Measurements from ENCODE around the gene CCSER1.

Gene CCSER1

DNA sequence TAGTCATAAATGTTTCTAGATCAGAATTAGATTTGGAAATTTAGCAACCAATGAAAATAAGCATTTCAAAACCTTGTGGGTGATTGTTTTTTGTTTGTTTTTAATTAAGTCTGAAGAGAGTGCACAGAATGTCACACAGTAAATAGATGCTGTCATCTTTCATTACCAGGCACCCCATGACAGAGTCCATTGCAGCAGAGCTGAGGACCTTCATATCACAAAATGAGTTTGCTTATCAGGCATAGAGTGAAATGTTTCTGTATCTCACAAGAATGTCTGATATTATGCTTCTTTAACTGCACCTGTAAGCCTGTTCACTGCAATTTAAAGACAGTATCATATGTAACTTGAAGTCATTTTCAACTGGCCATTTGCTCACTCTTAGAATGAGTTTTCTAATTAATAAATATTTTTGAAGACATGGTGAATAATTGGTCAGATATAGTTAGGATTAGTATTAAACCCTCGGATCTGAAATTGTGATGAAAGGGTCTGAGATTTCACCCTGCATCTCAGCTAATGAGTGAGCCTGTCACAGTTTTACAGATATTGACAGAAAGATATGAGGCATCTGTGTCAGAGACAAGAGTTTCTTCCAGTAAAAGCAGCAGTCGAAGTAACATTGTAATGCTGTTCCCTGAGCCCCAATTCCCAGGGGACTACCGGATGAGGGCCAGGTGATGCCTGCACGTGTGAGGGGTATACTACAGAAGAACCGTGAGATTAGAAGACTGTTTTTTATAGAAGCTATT lies 416.4 kb downstream of the CCSER1 start:
- no peak for DNase-seq

DNA sequence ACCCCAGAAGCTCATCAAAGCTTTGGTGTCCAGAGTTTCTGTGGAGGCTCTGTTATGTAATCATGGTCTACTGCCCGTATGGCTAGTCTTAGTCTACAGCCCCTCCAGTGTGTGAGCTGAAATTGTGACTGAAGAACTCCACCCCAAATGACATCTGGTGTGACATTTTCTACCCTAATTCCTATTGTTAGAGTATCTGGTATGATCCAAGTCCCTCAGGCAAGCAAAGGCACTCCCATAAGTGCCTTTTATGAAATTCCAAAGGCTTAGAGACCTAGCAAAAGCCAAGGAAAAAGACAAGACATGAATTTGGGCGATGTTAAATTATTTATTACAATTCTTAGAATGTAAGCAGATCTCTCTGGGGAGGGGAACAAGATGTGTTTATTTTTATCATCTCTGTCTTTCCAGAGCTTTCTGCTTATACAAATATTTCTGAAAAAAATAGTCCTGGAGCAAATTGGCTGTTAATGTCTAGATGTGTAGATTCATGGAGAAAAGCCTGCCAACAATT lies 417.4 kb downstream of the CCSER1 start:
- no peak for DNase-seq

DNA sequence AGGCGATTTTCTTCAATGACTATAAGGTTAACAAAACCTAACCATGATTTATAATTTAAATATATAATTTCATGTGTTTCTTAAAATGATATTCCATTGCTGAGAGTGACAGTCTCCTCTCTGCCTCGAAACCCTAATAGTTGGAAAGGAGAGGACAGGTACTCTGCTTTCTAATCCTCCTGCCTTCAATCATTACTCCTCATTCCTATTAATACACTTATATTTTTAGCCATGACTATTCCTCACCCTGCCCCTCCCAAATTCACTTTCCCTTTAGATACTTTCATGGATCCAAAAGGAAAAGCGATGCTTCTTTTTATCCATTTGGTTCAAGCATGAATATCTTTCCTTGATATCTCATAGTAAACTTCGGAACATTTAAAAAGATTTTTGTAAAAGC lies 418.2 kb downstream of the CCSER1 start:
- no peak for DNase-seq

- DNase-seq, result no peak
Measured at GRCh38 chr4:90546114-90546513, 418.9 kb downstream of the CCSER1 start.

DNA sequence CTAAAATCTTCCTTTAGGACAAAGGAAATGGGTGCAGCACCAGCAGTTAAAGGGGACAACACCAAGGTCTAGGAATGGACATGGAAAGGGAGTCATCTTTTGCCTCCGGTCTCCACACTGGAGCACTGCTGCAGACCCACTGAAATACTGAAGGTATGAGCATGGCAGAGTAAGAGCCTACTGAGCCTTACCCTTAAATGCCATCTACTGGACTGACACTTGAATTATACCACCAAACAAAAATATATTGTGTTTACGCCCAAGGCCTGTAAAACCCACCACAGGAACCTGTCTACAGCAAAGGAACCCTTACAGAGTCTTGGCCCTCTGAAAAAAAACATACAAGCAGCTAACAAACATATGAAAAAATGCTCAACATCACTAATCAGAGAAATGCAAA lies 443.4 kb downstream of the CCSER1 start:
- no peak for DNase-seq

- DNase-seq, result no peak
Measured at GRCh38 chr4:90572996-90573395, 445.8 kb downstream of the CCSER1 start.

- no peak for DNase-seq
Measured at GRCh38 chr4:90575371-90575770, 448.2 kb downstream of the CCSER1 start.

GRCh38 chr4:90580326-90580725 lies 453.1 kb downstream of the CCSER1 start:
- no peak for DNase-seq

- DNase-seq, result no peak
Measured at GRCh38 chr4:90582087-90582486, 454.9 kb downstream of the CCSER1 start.

DNA sequence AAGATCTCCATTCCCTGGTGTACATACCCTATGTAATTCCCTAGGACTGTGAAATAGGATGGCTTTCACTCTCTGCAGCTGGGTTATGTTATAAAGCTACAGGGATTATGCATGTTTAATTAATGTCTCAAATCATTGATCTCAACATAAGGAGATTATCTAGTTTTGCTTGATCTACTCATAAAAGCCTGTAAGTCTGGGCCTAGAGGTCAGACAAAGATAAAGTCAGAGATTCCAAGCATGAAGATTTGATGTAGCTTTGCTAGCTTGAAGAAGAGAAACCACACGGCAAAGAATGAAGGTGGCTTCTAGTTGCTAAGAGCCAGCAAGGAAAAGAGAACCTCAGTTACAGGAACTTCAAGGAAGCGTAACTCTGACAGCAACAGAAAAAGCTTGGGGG lies 456.9 kb downstream of the CCSER1 start:
- DNase-seq, result no peak

DNA sequence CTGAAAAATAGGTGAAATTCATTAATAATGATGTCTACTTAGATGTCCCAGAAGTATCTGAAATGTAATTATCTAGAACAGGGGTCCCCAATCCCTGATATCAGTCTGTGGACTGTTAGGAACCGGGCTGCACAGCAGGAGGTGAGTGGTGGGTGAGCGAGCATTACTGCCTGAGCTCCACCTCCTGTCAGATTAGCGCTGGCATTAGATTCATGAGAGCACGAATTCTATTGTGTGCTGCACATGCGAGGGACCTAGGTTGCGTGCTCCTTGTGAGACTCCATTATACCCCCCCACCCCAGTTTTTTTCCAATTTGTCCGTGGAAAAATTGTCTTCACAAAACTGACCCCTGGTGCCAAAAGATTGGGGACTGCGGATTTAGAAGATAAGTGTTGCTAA lies 458.8 kb downstream of the CCSER1 start:
- DNase-seq, result no peak

GRCh38 chr4:90586799-90587198 lies 459.6 kb downstream of the CCSER1 start:
- DNase-seq, result no peak

DNA sequence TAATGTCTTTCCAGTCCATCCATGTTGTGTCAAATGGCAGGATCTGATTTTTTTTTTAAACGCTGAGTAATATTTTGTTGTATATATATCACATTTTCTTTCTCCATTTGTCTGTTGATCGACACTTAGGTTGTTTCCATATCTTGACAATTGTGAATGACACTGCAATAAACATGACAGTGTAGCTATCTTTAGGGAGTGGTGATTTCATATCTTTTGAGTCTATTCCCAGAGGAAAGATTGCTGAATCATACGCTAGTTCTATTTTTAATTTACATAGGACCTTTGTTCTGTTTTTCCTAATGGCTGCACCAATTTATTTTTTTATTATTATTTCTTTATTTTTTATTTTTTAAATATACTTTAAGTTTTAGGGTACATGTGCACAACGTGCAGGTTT lies 470.7 kb downstream of the CCSER1 start:
- DNase-seq, result no peak

GRCh38 chr4:90598741-90599140 lies 471.5 kb downstream of the CCSER1 start:
- no peak for DNase-seq

- DNase-seq, result no peak
Measured at GRCh38 chr4:90602726-90603125, 475.5 kb downstream of the CCSER1 start.

GRCh38 chr4:90603540-90603939 lies 476.3 kb downstream of the CCSER1 start:
- no peak for DNase-seq

- DNase-seq, result no peak
Measured at GRCh38 chr4:90606781-90607180, 479.6 kb downstream of the CCSER1 start.

DNA sequence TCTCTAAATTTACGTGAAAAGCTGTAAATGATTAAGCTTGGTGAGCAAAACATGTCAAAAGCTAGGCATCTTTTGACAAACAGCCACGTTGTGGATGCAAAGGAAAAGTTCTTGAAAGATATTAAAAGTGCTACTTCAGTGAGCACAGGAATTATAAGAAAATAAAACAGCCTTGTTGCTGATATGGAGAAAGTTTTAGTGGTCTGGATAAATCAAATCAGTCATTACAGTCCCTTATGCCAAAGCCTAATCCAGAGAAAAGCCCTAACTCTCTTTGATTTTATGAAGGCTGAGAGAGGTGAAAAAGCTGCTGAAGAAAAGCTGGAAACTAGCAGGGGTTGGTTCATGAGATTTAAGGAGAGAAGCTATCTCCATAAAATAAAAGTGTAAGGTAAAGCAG lies 487.2 kb downstream of the CCSER1 start:
- DNase-seq, result no peak

DNA sequence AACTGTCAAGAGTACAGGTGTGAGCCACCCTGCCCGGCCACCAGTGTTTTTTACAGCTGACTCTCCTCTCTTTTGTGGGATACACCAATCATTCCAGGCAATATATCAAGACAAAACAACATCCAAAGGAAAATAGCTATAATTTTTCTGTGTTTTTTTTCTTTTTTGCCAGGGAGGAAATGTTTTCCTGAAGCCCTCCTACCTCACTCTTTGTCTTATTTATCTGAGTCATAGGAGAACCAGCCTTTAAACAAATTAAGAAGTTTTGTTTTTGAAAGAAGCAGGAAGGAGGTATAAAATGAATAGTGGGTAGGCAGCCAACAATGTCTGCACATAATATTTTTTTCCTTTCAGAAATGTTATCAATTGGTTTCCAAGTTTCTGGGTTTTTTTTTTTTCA lies 493.9 kb downstream of the CCSER1 start:
- no peak for DNase-seq

DNA sequence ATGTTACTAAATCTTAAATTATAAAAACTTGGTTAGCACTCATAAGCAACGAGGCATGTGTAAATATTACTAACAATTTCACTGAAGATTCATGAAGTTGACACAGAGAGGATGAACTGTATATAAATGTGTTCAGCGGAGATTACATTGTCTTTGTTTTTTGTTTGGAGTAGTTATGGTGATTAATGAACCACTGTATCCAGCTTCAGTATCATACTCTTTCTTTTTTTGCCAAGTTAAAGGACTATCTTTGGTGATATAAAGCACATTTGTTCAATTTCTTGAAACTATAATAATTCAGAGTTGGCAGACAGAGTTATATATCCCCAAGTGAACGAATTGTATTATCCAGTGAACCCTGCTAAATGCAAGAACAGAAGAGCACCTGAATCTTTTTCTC lies 497.6 kb downstream of the CCSER1 start:
- no peak for DNase-seq

- DNase-seq, result no peak
Measured at GRCh38 chr4:90641861-90642599, 514.8 kb downstream of the CCSER1 start.

DNA sequence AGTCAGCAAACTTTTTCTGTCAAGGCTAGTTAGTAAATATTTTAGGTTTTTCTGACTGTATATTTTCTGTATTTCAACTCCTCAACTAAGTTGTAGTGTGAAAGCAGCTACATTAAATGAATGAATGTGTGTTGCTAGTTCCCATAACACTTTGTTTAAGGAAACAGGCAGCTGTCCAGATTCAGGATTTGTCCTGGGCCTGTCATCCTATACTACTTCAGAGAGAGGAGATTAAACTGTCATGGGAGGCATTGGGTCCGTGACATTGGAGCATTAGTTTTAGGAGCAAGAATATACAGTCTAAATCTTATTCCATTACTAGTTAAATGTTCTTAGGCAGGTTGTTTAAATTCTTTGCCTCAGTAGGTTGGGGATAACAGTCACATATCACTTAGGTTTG lies 516.0 kb downstream of the CCSER1 start:
- no peak for DNase-seq

DNA sequence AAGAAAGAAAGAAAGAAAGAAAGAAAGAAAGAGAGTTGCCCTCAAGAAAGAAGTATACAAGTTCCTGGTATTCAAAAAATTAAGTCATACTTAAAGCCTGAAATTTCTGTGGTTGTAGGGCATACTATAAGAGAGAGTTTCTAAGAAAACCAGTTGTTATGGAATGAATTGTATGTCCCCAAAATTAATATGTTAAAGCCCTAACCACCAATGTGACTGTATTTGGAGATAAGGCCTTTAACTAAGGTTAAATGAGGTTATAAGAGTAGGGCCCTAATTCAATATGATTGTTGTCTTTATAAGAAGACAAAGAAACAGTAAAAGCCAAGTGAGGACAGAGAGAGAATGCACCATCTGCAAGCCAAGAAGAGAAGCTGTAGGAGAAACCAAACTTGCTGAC lies 521.1 kb downstream of the CCSER1 start:
- DNase-seq, result no peak
